HepG2 (cell line): ENCODE results near the gene SLX9. TPM values are rescaled to one million over a fixed set of nuclear protein-coding genes. Genes with fewer than 3 reads are reported as not detected.

Experiments
- ATAC-seq: fragments of 200-7000 bp; cut with Tn5 transposase; 3 replicates; pipeline ENCODE4 v1.9.1; 2020; ENCODE audit warnings: mild to moderate bottlenecking, moderate library complexity
- BruUV-seq: library from RNA; stranded (reverse); fragments of 400-500 nt; replicated peaks from 2 replicates; lab custom pipeline; 2021; lab: Mats Ljungman, UMichigan
- CTCF ChIA-PET: fragments of 300-600 bp; formaldehyde crosslinking; extraction: SDS; loops from one replicate; lab custom pipeline; 2021; ENCODE audit warnings: low total read pairs, inconsistent platforms, low intra/inter-chr PET ratio; lab: Yijun Ruan, JAX
- POLR2A ChIA-PET: fragments of 350-600 bp; sonication (Branson Sonifier 250); formaldehyde crosslinking; loops from one replicate; lab custom pipeline; 2020; ENCODE audit warnings: antibody characterized with exemption, inconsistent platforms; lab: Yijun Ruan, JAX
- DNase-seq: peaks from one replicate; pipeline ENCODE4 v3.0.0-alpha.2; 2015; ENCODE audit warnings: low spot score
- FAIRE-seq: peaks from 3 replicates; lab custom pipeline; 2011; peaks lifted over from hg19 to GRCh38; lab: Jason Lieb, UNC
- H2AFZ ChIP-seq: one replicate; pipeline ENCODE4 v1.6.1; 2011; ENCODE audit warnings: low read length, inconsistent platforms
- H3K27ac ChIP-seq: fragments of 300-600 bp; 3 replicates; pipeline ENCODE4 v1.8.0; 2011; ENCODE audit warnings: mixed run types, mild to moderate bottlenecking, mixed read lengths, low read length, inconsistent platforms; ENCODE audit not compliant: insufficient read depth; ENCODE audit errors: extremely low read length
- H3K27me3 ChIP-seq, 2 experiments: fragments of 200-600 bp in 1 of 2; 2 replicates in 1 of 2; 3 replicates in 1 of 2; pipeline versions ENCODE4 v1.6.0 to v1.8.0; 2011; ENCODE audit warnings: low read length in 2 of 2, mild to moderate bottlenecking in 2 of 2, moderate library complexity in 2 of 2, inconsistent platforms in 1 of 2; ENCODE audit not compliant: insufficient read depth in 2 of 2, control insufficient read depth in 1 of 2
- H3K36me3 ChIP-seq, 2 experiments: fragments of 200-600 bp in 1 of 2; replicated peaks in 1 of 2; 2 replicates in 1 of 2; 3 replicates in 1 of 2; pipeline versions ENCODE4 v1.5.1 to v1.8.0; 2011; ENCODE audit warnings: low read length in 2 of 2, inconsistent platforms in 1 of 2; ENCODE audit not compliant: insufficient read depth in 2 of 2, control insufficient read depth in 1 of 2
- H3K4me1 ChIP-seq: 2 replicates; pipeline ENCODE4 v1.5.1; 2012; ENCODE audit warnings: low read length, inconsistent platforms; ENCODE audit not compliant: insufficient read depth
- H3K4me2 ChIP-seq: 2 replicates; pipeline ENCODE4 v1.6.0; 2011; ENCODE audit warnings: low read depth, low read length, inconsistent platforms
- H3K4me3 ChIP-seq, 3 experiments: fragments of 200-600 bp in 1 of 3; sonication (generic), shearing (Covaris generic) in 1 of 3; replicated peaks in 1 of 3; 2 replicates each; pipeline ENCODE4 v1.5.1; 2011 to 2016; ENCODE audit warnings: low read length in 3 of 3, inconsistent platforms in 2 of 3, low read depth in 2 of 3, mild to moderate bottlenecking in 2 of 3, control low read depth in 1 of 3, mixed read lengths in 1 of 3; ENCODE audit not compliant: insufficient read depth in 1 of 3
- H3K79me2 ChIP-seq: one replicate; pipeline ENCODE4 v1.6.1; 2011; ENCODE audit warnings: low read length, inconsistent platforms; ENCODE audit not compliant: insufficient read depth
- H3K9ac ChIP-seq: 2 replicates; pipeline ENCODE4 v1.6.0; 2011; ENCODE audit warnings: mild to moderate bottlenecking, low read depth, low read length, inconsistent platforms; ENCODE audit not compliant: insufficient read depth
- H3K9me3 ChIP-seq: 2 replicates; pipeline ENCODE4 v1.5.1; 2012; ENCODE audit warnings: mild to moderate bottlenecking, low read length
- H4K20me1 ChIP-seq: 2 replicates; pipeline ENCODE4 v1.6.0; 2011; ENCODE audit warnings: inconsistent platforms, mild to moderate bottlenecking, low read length, moderate library complexity; ENCODE audit not compliant: insufficient read depth
- ATM ChIP-seq: fragments of 450-650 bp; IDR thresholded peaks from 2 replicates; pipeline ENCODE4 v1.7.1; 2017; ENCODE audit warnings: mild to moderate bottlenecking, borderline replicate concordance
- CHCHD3 ChIP-seq: sonication (generic); formaldehyde crosslinking; IDR thresholded peaks from 2 replicates; pipeline ENCODE4 v1.8.0; 2022; ENCODE audit warnings: mild to moderate bottlenecking, missing genetic modification reagents, moderate library complexity
- E2F1 ChIP-seq: sonication (generic); formaldehyde crosslinking; IDR thresholded peaks from 2 replicates; pipeline ENCODE4 v1.5.0; 2020; ENCODE audit warnings: missing genetic modification reagents
- FOXA1 ChIP-seq, 2 experiments: fragments of 450-650 bp in 1 of 2; sonication (generic) in 1 of 2; formaldehyde crosslinking in 1 of 2; IDR thresholded peaks; 2 replicates each; pipeline versions ENCODE4 v1.4.0 to v1.6.1; 2016 to 2020; ENCODE audit warnings: missing genetic modification reagents in 1 of 2
- GPN1 ChIP-seq: sonication (generic); formaldehyde crosslinking; IDR thresholded peaks from 2 replicates; pipeline ENCODE4 v1.5.1; 2020; ENCODE audit warnings: missing genetic modification reagents, borderline replicate concordance
- HMG20B ChIP-seq: conservative IDR thresholded peaks from 2 replicates; pipeline ENCODE4 v1.6.1; 2016; ENCODE audit warnings: missing genetic modification reagents, missing compliant biosample characterization
- KLF16 ChIP-seq, 2 experiments: sonication (generic) in 1 of 2; formaldehyde crosslinking in 1 of 2; IDR thresholded peaks; 2 replicates each; pipeline versions ENCODE4 v1.6.1 to v1.8.0; 2016 to 2023; ENCODE audit warnings: missing genetic modification reagents in 2 of 2, missing compliant biosample characterization in 1 of 2
- SRSF1 ChIP-seq: fragments of 200-400 bp; formaldehyde crosslinking; optimal IDR thresholded peaks from 2 replicates; pipeline ENCODE3; 2017; ENCODE audit warnings: mild to moderate bottlenecking, low read depth, low read length, moderate library complexity
- ZIK1 ChIP-seq: sonication (generic); formaldehyde crosslinking; IDR thresholded peaks from 2 replicates; pipeline ENCODE4 v1.5.0; 2020; ENCODE audit warnings: mild to moderate bottlenecking, low read depth, missing genetic modification reagents, borderline replicate concordance
- ZNF660 ChIP-seq: sonication (generic); formaldehyde crosslinking; IDR thresholded peaks from 2 replicates; pipeline ENCODE4 v1.5.1; 2020; ENCODE audit warnings: mild to moderate bottlenecking, low read depth, missing genetic modification reagents, borderline replicate concordance
- WGBS: methylation state at CpG from one replicate; pipeline ENCODE4 v1.1.6; 2017; ENCODE audit warnings: low lambda C conversion rate; 5-methylcytosine and 5-hydroxymethylcytosine counted together
- in situ Hi-C: cut with HindIII; loops from 2 replicates; pipeline ENCODE4 v1.10.0; 2017; ENCODE audit warnings: low pct_unique_long_range_greater_than_20kb; ENCODE audit not compliant: extremely low pct_ligation_motif_present
- intact Hi-C: fragments of 100-400 bp; cut with micrococcal nuclease; formaldehyde crosslinking; loops from one replicate; pipeline ENCODE4 v1.10.0; 2022; ENCODE audit not compliant: unreplicated experiment
- polyA plus RNA-seq, 8 experiments: library from polyadenylated mRNA; depleted of rRNA in 3 of 8; stranded (reverse) in 7 of 8; unstranded in 1 of 8; fragments of >200 nt; fragmentation: Illumina TruSeq in 4 of 8; extraction: Trizol in 4 of 8; gene quantifications; 2 replicates each; pipeline versions ENCODE4 v1.2.1 to v1.2.3, GENCODE V29; 2011 to 2016; ENCODE audit warnings: low read depth in 4 of 8, missing spikeins in 1 of 8, mixed read lengths in 1 of 8; ENCODE audit not compliant: insufficient read depth in 1 of 8
- total RNA-seq, 5 experiments: library from RNA; depleted of rRNA; stranded (reverse); fragments of >200 nt; fragmentation: Illumina TruSeq; extraction: Trizol; gene quantifications; 2 replicates each; pipeline ENCODE4 v1.2.3, GENCODE V29; 2016; ENCODE audit warnings: low read depth in 1 of 5
- TF ChIP-seq, protein P1 (sequence below): IDR thresholded peaks from 2 replicates; pipeline ENCODE4 v1.6.1; 2012; ENCODE audit warnings: inconsistent platforms
- TF ChIP-seq, protein P2 (sequence below): sonication (generic); formaldehyde crosslinking; IDR thresholded peaks from 2 replicates; pipeline ENCODE4 v1.4.0; 2020; ENCODE audit warnings: mild to moderate bottlenecking, missing genetic modification reagents, borderline replicate concordance
- TF ChIP-seq, protein P3 (sequence below): sonication (generic); formaldehyde crosslinking; IDR thresholded peaks from 2 replicates; pipeline ENCODE4 v1.8.1; 2023; ENCODE audit warnings: mild to moderate bottlenecking, missing genetic modification reagents

SLX9 gene
- total and polyA plus RNA-seq, 2 of the 13 experiments (the other 11 are each of a cell fraction or from before 2014, with no cell fraction given), result 21.0 to 47.1 TPM

DNA sequence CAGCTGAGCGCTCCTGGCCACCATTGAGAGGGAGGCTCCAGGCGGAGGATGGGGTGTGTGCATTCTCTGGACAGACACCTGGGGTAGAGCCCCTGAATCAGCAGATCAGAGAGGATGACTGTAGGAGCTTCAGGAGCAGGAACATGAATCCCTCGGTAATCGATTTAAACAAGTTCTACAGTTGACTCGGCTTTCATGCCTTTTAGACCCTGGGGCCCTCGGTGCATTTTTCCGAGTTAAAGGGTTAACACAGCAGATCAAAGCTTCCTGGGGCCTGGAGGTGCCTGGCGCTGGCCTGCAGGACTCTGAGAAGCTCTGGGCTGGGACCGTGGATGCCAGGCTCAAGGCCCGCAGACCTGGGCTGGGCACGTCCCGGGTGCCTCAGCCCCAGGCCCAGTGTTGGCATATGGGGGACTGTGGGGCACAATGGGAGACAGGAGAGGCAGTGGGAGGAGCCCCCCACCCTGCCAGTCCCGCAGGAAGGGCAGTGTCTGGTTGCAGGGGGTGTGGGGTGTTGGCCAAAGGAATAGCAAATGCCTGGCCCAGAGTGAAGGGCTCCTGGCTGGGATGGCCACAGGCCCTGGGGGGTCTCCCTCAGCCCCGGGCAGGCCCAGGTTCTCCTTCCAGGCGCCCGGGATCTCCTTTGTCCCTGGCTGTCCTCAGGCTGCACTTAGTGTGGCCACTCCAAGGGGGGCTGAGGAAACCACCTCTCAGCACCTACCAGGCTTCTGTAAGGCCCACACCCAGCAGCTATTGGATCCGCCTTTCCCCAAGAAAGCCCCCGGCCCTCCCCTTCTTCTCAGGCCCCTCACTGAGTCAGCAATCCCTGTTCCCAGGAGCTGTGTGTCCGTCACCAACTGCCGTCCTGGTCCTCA lies 40.1 kb downstream of the SLX9 start (continued):
- TF ChIP-seq, protein P1, sequence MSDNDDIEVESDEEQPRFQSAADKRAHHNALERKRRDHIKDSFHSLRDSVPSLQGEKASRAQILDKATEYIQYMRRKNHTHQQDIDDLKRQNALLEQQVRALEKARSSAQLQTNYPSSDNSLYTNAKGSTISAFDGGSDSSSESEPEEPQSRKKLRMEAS, result no peak
- TF ChIP-seq SRSF1 (peak; percentile 34), HMG20B (CRISPR knock-in tag) (no peak), ZNF660 (CRISPR knock-in tag) (no peak)
- TF ChIP-seq, protein P2, sequence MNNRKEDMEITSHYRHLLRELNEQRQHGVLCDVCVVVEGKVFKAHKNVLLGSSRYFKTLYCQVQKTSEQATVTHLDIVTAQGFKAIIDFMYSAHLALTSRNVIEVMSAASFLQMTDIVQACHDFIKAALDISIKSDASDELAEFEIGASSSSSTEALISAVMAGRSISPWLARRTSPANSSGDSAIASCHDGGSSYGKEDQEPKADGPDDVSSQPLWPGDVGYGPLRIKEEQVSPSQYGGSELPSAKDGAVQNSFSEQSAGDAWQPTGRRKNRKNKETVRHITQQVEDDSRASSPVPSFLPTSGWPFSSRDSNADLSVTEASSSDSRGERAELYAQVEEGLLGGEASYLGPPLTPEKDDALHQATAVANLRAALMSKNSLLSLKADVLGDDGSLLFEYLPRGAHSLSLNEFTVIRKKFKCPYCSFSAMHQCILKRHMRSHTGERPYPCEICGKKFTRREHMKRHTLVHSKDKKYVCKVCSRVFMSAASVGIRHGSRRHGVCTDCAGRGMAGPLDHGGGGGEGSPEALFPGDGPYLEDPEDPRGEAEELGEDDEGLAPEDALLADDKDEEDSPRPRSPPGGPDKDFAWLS (CRISPR knock-in tag), result no peak

DNA sequence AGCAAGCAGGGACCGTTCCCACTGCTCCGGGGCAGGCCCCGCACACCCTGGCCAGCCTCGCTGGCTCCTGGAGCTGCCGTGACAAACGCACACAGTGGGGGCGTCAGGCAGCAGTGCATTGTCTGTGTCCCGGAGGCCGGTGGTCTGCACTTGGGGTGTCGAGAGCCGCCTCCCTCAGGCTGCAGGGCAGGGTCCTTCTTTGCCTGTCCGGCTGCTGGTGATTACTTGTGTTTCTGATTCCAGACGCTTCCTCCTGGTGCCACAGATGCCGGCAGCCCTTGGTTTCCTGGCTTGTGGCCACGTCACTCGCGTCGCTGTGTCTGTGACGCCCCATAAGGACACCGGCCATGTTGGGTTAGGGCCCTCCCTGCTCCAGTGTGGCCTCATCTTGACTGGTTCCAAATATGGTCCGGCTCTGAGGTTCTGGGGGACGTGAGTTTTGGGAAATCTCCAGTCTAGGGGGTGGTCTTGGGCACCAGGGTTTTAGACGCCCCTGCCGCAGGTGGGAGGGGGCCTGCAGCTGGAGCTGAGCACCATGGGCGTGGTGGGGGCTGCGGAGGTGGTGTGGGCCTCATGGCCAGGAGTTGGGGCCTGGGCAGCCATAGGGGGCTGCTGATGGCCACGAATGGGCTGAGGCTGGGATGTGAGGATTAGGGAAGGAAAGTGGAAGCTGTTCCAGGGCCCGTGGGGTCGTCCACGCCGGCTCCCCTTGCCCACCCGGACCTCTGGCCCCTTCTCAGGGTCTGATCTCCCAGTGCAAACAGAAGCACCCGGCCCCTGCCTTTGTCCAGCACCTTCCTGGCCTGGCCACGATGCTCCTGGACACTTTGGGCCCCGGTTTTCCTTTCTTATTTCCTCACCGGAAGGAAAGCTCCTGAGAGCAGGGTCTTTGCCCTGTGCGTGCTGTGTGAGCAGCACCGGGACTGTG lies 41.0 kb downstream of the SLX9 start:
- Histone ChIP-seq H3K27me3 (no peaks in the 10 kb centered on the region; a peak in 1 of 5 replicates), H3K4me2 (no peak overlapping the region), H2AFZ (no peak overlapping the region), H3K4me1 (peaks cover 52% of the 10 kb centered on the region), H3K36me3 (no peaks in the 10 kb centered on the region; a peak in 1 of 5 replicates), H3K4me3 (no peak overlapping the region), H3K79me2 (no peaks in the 10 kb centered on the region), H3K9ac (no peak overlapping the region), H4K20me1 (no peaks in the 10 kb centered on the region), H3K9me3 (no peaks in the 10 kb centered on the region), H3K27ac (no peak overlapping the region)
- CTCF ChIA-PET, result no interaction called here
- POLR2A ChIA-PET, result interaction anchor here (1.4 to 2.0 kb wide), 3 partner anchors 32 to 93 kb away, joined by 3 to 9 read pairs (median 4); no protein-coding TSS in a partner anchor
- in situ Hi-C loops (no loop called here), intact Hi-C loops (no loop called here)
- 77% methylated on average over 23 of the region's 38 CpGs for WGBS
- DNase-seq (no peak), FAIRE-seq (no peak), ATAC-seq (no peak)
- BruUV-seq, result no TSS peak
- TF ChIP-seq KLF16 (CRISPR knock-in tag; IDR thresholded peaks at IDR 0.05) (no peak), ZIK1 (no peak), E2F1 (no peak), FOXA1 (IDR thresholded peaks at IDR 0.05) (no peak), FOXA1 (CRISPR knock-in tag; IDR thresholded peaks at IDR 0.05) (no peak), ATM (no peak), GPN1 (CRISPR knock-in tag) (no peak), CHCHD3 (CRISPR knock-in tag) (no peak)
- TF ChIP-seq, protein P3, sequence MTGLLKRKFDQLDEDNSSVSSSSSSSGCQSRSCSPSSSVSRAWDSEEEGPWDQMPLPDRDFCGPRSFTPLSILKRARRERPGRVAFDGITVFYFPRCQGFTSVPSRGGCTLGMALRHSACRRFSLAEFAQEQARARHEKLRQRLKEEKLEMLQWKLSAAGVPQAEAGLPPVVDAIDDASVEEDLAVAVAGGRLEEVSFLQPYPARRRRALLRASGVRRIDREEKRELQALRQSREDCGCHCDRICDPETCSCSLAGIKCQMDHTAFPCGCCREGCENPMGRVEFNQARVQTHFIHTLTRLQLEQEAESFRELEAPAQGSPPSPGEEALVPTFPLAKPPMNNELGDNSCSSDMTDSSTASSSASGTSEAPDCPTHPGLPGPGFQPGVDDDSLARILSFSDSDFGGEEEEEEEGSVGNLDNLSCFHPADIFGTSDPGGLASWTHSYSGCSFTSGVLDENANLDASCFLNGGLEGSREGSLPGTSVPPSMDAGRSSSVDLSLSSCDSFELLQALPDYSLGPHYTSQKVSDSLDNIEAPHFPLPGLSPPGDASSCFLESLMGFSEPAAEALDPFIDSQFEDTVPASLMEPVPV (CRISPR knock-in tag), result no peak
